MM.1S (cell line): ENCODE data around the gene LRRC8E.

Experiments
- CTCF ChIP-seq: fragments of 300-600 bp; sonication (generic); IDR thresholded peaks from 2 replicates; pipeline ENCODE4 v1.5.1; 2016; ENCODE audit warnings: antibody characterized with exemption, low read length, mixed read lengths
- EZH2 ChIP-seq: fragments of 300-600 bp; sonication (generic); optimal IDR thresholded peaks from 2 replicates; pipeline ENCODE3; 2017; ENCODE audit warnings: low read depth, mild to moderate bottlenecking, antibody characterized with exemption, low read length, mixed read lengths
- EZH2phosphoT487 ChIP-seq: fragments of 300-600 bp; sonication (generic); IDR thresholded peaks from 2 replicates; pipeline ENCODE4 v1.6.1; 2018; ENCODE audit warnings: antibody characterized with exemption, low read length

- no peak for TF ChIP-seq CTCF
- TF ChIP-seq EZH2 = no peak
- TF ChIP-seq EZH2phosphoT487 = no peak
These were observed 37.2 kb upstream of the LRRC8E start for GRCh38 chr19:7850945-7851622.
